HCT116 (cell line): ENCODE results near the gene MLLT11. TPM values are rescaled to one million over a fixed set of nuclear protein-coding genes. Genes with fewer than 3 reads are reported as not detected.
A peak's percentile ranks its signal among the peaks of the same experiment; 100 is the strongest.

Source experiments
- ATAC-seq: fragments of 200-7000 bp; cut with Tn5 transposase; 2 replicates; pipeline ENCODE4 v1.9.1; 2020; ENCODE audit warnings: mild to moderate bottlenecking, moderate library complexity
- BruUV-seq: library from RNA; stranded (reverse); fragments of 400-500 nt; replicated peaks from 2 replicates; lab custom pipeline; 2021; lab: Mats Ljungman, UMichigan
- CTCF ChIA-PET: fragments of 300-600 bp; sonication (Branson Sonifier 250); formaldehyde crosslinking; loops from one replicate; lab custom pipeline; 2021; ENCODE audit warnings: antibody characterized with exemption; lab: Charles Lee
- POLR2A ChIA-PET: fragments of 300-600, 350-600 bp; sonication (Branson Sonifier 250); formaldehyde crosslinking; loops from one replicate; lab custom pipeline; 2021; ENCODE audit warnings: antibody characterized with exemption; lab: Charles Lee
- RAD21 ChIA-PET, 2 experiments: fragments of 300-600 bp; sonication (Branson Sonifier 250); formaldehyde crosslinking; loops; one replicate each; lab custom pipeline; 2023; ENCODE audit warnings: low total read pairs in 2 of 2; ENCODE audit not compliant: uncharacterized antibody in 2 of 2, unreplicated experiment in 2 of 2, low non-redundant PET in 1 of 2; lab: Charles Lee
- DNase-seq: peaks from one replicate; pipeline ENCODE4 v3.0.0-alpha.2; 2010; ENCODE audit warnings: low read depth, low spot score
- H2AFZ ChIP-seq: fragments of 200-600 bp; shearing (Covaris generic), sonication (generic); 2 replicates; pipeline ENCODE4 v1.6.1; 2017; ENCODE audit warnings: low read depth, mixed run types, mixed read lengths, antibody characterized with exemption, low read length; ENCODE audit not compliant: poor library complexity, severe bottlenecking
- H3K27ac ChIP-seq: 2 replicates; pipeline ENCODE4 v1.5.1; 2012; ENCODE audit warnings: low read depth, low read length
- H3K27me3 ChIP-seq: fragments of 200-600 bp; sonication (generic); 2 replicates; pipeline ENCODE4 v1.6.1; 2016; ENCODE audit warnings: mixed run types, low read length, mixed read lengths; ENCODE audit not compliant: insufficient read depth
- H3K36me3 ChIP-seq, 2 experiments: fragments of 200-500 bp in 1 of 2; fragments of 200-600 bp in 1 of 2; sonication (Bioruptor generic) in 1 of 2; sonication (generic) in 1 of 2; 2 replicates each; pipeline versions ENCODE4 v1.5.1 to v1.6.1; 2014 to 2016; ENCODE audit warnings: low read length in 2 of 2, inconsistent platforms in 1 of 2, mixed read lengths in 1 of 2, mixed run types in 1 of 2; ENCODE audit not compliant: insufficient read depth in 2 of 2, control insufficient read depth in 1 of 2
- H3K4me1 ChIP-seq, 2 experiments: fragments of 200-600 bp in 1 of 2; sonication (generic) in 1 of 2; 2 replicates each; pipeline versions ENCODE4 v1.5.1 to v1.6.1; 2012 to 2017; ENCODE audit warnings: low read length in 2 of 2, inconsistent platforms in 1 of 2, mild to moderate bottlenecking in 1 of 2, mixed read lengths in 1 of 2, mixed run types in 1 of 2, moderate library complexity in 1 of 2; ENCODE audit not compliant: insufficient read depth in 2 of 2, control insufficient read depth in 1 of 2
- H3K4me2 ChIP-seq: fragments of 200-600 bp; sonication (generic); 2 replicates; pipeline ENCODE4 v1.6.1; 2017; ENCODE audit warnings: mixed run types, low read length, mixed read lengths
- H3K4me3 ChIP-seq, 2 experiments: fragments of 200-600 bp in 1 of 2; sonication (generic) in 1 of 2; replicated peaks in 1 of 2; 2 replicates each; pipeline ENCODE4 v1.5.1; 2011 to 2016; ENCODE audit warnings: low read length in 2 of 2, control low read depth in 1 of 2, low read depth in 1 of 2, mild to moderate bottlenecking in 1 of 2, mixed read lengths in 1 of 2, mixed run types in 1 of 2
- H3K79me2 ChIP-seq: fragments of 200-600 bp; sonication (generic); 2 replicates; pipeline ENCODE4 v1.6.1; 2017; ENCODE audit warnings: mild to moderate bottlenecking, mixed run types, low read length, moderate library complexity, mixed read lengths; ENCODE audit not compliant: insufficient read depth
- H3K9ac ChIP-seq: fragments of 200-600 bp; sonication (generic); 2 replicates; pipeline ENCODE4 v1.6.1; 2016; ENCODE audit warnings: low read length, mixed read lengths
- H3K9me2 ChIP-seq: fragments of 200-600 bp; sonication (generic), shearing (Covaris generic); 2 replicates; pipeline ENCODE4 v1.6.1; 2017; ENCODE audit warnings: mixed run types, mild to moderate bottlenecking, moderate library complexity; ENCODE audit not compliant: insufficient read depth
- H3K9me3 ChIP-seq, 2 experiments: fragments of 200-500 bp in 1 of 2; fragments of 200-600 bp in 1 of 2; sonication (Bioruptor generic) in 1 of 2; sonication (generic) in 1 of 2; 2 replicates each; pipeline ENCODE4 v1.6.1; 2014 to 2017; ENCODE audit warnings: low read length in 2 of 2, mixed read lengths in 2 of 2, inconsistent platforms in 1 of 2, low read depth in 1 of 2, mild to moderate bottlenecking in 1 of 2, mixed run types in 1 of 2, moderate library complexity in 1 of 2; ENCODE audit not compliant: control insufficient read depth in 1 of 2, insufficient read depth in 1 of 2
- H4K20me1 ChIP-seq: fragments of 200-600 bp; sonication (generic), shearing (Covaris generic); 2 replicates; pipeline ENCODE4 v1.6.1; 2017; ENCODE audit warnings: mixed run types, mild to moderate bottlenecking, moderate library complexity; ENCODE audit not compliant: insufficient read depth
- ELF1 ChIP-seq: IDR thresholded peaks from 2 replicates; pipeline ENCODE4 v1.6.1; 2012; ENCODE audit warnings: low read depth, borderline replicate concordance
- SIN3A ChIP-seq: IDR thresholded peaks from 2 replicates; pipeline ENCODE4 v1.6.1; 2012; ENCODE audit warnings: low read depth
- ZBTB33 ChIP-seq: IDR thresholded peaks from 2 replicates; pipeline ENCODE4 v1.6.1; 2011; ENCODE audit warnings: mild to moderate bottlenecking, low read length, moderate library complexity; ENCODE audit not compliant: insufficient replicate concordance; ENCODE audit errors: extremely low read depth
- ZNF274 ChIP-seq: fragments of 200-500 bp; sonication (Bioruptor generic); IDR thresholded peaks from 2 replicates; pipeline ENCODE4 v1.6.1; 2014; ENCODE audit warnings: mild to moderate bottlenecking, low read depth, low read length, inconsistent platforms
- intact Hi-C: fragments of 100-400 bp; cut with micrococcal nuclease; formaldehyde crosslinking; loops from 2 replicates; pipeline ENCODE4 v1.10.0; 2022
- total RNA-seq: library from RNA; stranded (reverse); gene quantifications from one replicate; pipeline ENCODE4 v1.2.1, GENCODE V29; 2021; ENCODE audit not compliant: unreplicated experiment
- TF ChIP-seq, protein P1 (sequence below), 3 experiments: fragments of 200-600 bp in 1 of 3; sonication (generic) in 1 of 3; IDR thresholded peaks in 2 of 3; conservative IDR thresholded peaks in 1 of 3; 2 replicates each; pipeline ENCODE4 v1.5.1; 2012 to 2017; ENCODE audit warnings: low read depth in 2 of 3, low read length in 2 of 3, antibody characterized with exemption in 1 of 3, borderline replicate concordance in 1 of 3, control low read depth in 1 of 3, mild to moderate bottlenecking in 1 of 3, mixed read lengths in 1 of 3, mixed run types in 1 of 3, moderate library complexity in 1 of 3; ENCODE audit not compliant: insufficient read depth in 1 of 3

MLLT11 gene
- total RNA-seq, 1 experiment from 2014 or later: 0.17 TPM

GRCh38 chr1:151047925-151048644 is 12.1 kb upstream of the MLLT11 start:
- no peaks in the 10 kb centered on the region for H3K9me2 ChIP-seq
- H3K4me3 ChIP-seq: no peak overlapping the region
- BruUV-seq: no TSS peak
- RAD21 ChIA-PET: no interaction called here
- no peaks in the 10 kb centered on the region for H3K27me3 ChIP-seq
- H3K9me3 ChIP-seq: no peaks in the 10 kb centered on the region
- H3K36me3 ChIP-seq: peaks cover 7 to 10% of the 10 kb centered on the region in 2 experiments; a peak in 3 of 4 replicates
- no peak overlapping the region for H3K9ac ChIP-seq
- H2AFZ ChIP-seq: no peak overlapping the region
- TF ChIP-seq SIN3A: no peak
- no peak for TF ChIP-seq ZBTB33
- TF ChIP-seq, protein P1, sequence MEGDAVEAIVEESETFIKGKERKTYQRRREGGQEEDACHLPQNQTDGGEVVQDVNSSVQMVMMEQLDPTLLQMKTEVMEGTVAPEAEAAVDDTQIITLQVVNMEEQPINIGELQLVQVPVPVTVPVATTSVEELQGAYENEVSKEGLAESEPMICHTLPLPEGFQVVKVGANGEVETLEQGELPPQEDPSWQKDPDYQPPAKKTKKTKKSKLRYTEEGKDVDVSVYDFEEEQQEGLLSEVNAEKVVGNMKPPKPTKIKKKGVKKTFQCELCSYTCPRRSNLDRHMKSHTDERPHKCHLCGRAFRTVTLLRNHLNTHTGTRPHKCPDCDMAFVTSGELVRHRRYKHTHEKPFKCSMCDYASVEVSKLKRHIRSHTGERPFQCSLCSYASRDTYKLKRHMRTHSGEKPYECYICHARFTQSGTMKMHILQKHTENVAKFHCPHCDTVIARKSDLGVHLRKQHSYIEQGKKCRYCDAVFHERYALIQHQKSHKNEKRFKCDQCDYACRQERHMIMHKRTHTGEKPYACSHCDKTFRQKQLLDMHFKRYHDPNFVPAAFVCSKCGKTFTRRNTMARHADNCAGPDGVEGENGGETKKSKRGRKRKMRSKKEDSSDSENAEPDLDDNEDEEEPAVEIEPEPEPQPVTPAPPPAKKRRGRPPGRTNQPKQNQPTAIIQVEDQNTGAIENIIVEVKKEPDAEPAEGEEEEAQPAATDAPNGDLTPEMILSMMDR (IDR thresholded peaks at IDR 0.05 in 2 of 3, conservative IDR thresholded peaks at IDR 0.05 in 1 of 3; ENCODE audit: borderline replicate concordance in 1 of 3, insufficient read depth in 1 of 3, low read depth in 2 of 3, low read length in 2 of 3): 0 out of 6 replicates have a peak, but pooled peaks of 2 of the 3 experiments have one; percentile 13 to 16
- no peak for TF ChIP-seq ZNF274
- no peak for TF ChIP-seq ELF1
- TF ChIP-seq, all 23 proteins: peak for 1
- ChIA-PET POLR2A (no interaction called here), CTCF (no interaction called here)
- H3K4me2 ChIP-seq: no peak overlapping the region
- H3K79me2 ChIP-seq: no peaks in the 10 kb centered on the region
- H3K4me1 ChIP-seq: no peaks in the 10 kb centered on the region
- DNase-seq (no peak), ATAC-seq (0 out of 2 replicates have a peak, but pooled peaks have one; percentile 8)
- H3K27ac ChIP-seq: no peak overlapping the region
- H4K20me1 ChIP-seq: no peaks in the 10 kb centered on the region
- intact Hi-C loops: no loop called here
